ENCODE results near the gene LRCOL1.

LRCOL1 gene

GRCh38 chr12:132603240-132604150 is 6.9 kb downstream of the LRCOL1 start:
- TF ChIP-seq, protein P1, sequence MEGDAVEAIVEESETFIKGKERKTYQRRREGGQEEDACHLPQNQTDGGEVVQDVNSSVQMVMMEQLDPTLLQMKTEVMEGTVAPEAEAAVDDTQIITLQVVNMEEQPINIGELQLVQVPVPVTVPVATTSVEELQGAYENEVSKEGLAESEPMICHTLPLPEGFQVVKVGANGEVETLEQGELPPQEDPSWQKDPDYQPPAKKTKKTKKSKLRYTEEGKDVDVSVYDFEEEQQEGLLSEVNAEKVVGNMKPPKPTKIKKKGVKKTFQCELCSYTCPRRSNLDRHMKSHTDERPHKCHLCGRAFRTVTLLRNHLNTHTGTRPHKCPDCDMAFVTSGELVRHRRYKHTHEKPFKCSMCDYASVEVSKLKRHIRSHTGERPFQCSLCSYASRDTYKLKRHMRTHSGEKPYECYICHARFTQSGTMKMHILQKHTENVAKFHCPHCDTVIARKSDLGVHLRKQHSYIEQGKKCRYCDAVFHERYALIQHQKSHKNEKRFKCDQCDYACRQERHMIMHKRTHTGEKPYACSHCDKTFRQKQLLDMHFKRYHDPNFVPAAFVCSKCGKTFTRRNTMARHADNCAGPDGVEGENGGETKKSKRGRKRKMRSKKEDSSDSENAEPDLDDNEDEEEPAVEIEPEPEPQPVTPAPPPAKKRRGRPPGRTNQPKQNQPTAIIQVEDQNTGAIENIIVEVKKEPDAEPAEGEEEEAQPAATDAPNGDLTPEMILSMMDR (IDR thresholded peaks at IDR 0.05; ENCODE audit: borderline replicate concordance, extremely low read depth, low read length, poor library complexity, severe bottlenecking), result no peak
- no peak for TF ChIP-seq EZH2 (IDR thresholded peaks at IDR 0.05; ENCODE audit: borderline replicate concordance, low read depth, low read length, severe bottlenecking)
- Histone ChIP-seq H3K27ac (ENCODE audit: low read length) (no peak overlapping the region), H3K36me3 (ENCODE audit: insufficient read depth, low read length) (no peaks in the 10 kb centered on the region), H3K79me2 (ENCODE audit: insufficient read depth, low read length) (no peaks in the 10 kb centered on the region), H3K4me2 (ENCODE audit: insufficient read depth, low read length) (no peak overlapping the region), H4K20me1 (ENCODE audit: insufficient read depth, low read length) (no peaks in the 10 kb centered on the region; the same call in 1 of the 2 replicates), H3K4me1 (ENCODE audit: insufficient read depth, low read length) (peaks cover 14% of the 10 kb centered on the region), H3K9me3 (ENCODE audit: insufficient read depth, low read length, severe bottlenecking) (no peaks in the 10 kb centered on the region), H3K27me3 (ENCODE audit: insufficient read depth, low read length, poor library complexity) (peaks cover 10% of the 10 kb centered on the region), H3K9ac (ENCODE audit: low read depth, low read length) (no peak overlapping the region), H3K4me3 (ENCODE audit: low read depth in 1 of 2, low read length in 2 of 2) (no peak overlapping the region), H2AFZ (ENCODE audit: low read depth, low read length) (no peak overlapping the region)
- DNase-seq (no peak), ATAC-seq (ENCODE audit: insufficient read depth, low read depth) (no peak)

GRCh38 chr12:132602572-132603239 is 7.7 kb downstream of the LRCOL1 start:
- no peak for ATAC-seq (ENCODE audit: insufficient read depth, low read depth)
- DNase-seq, result no peak
- Histone ChIP-seq H3K27me3 (ENCODE audit: insufficient read depth, low read length, poor library complexity) (peaks cover 10% of the 10 kb centered on the region), H4K20me1 (ENCODE audit: insufficient read depth, low read length) (no peaks in the 10 kb centered on the region; the same call in 1 of the 2 replicates), H2AFZ (ENCODE audit: low read depth, low read length) (no peak overlapping the region), H3K4me1 (ENCODE audit: insufficient read depth, low read length) (peaks cover 15% of the 10 kb centered on the region), H3K9ac (ENCODE audit: low read depth, low read length) (no peak overlapping the region), H3K27ac (ENCODE audit: low read length) (no peak overlapping the region), H3K79me2 (ENCODE audit: insufficient read depth, low read length) (no peaks in the 10 kb centered on the region), H3K9me3 (ENCODE audit: insufficient read depth, low read length, severe bottlenecking) (no peaks in the 10 kb centered on the region), H3K4me3 (ENCODE audit: low read depth in 1 of 2, low read length in 2 of 2) (no peak overlapping the region), H3K36me3 (ENCODE audit: insufficient read depth, low read length) (no peaks in the 10 kb centered on the region), H3K4me2 (ENCODE audit: insufficient read depth, low read length) (no peak overlapping the region)
- TF ChIP-seq, protein P1 (IDR thresholded peaks at IDR 0.05; ENCODE audit: borderline replicate concordance, extremely low read depth, low read length, poor library complexity, severe bottlenecking), result no peak
- TF ChIP-seq EZH2 (IDR thresholded peaks at IDR 0.05; ENCODE audit: borderline replicate concordance, low read depth, low read length, severe bottlenecking), result no peak

DNA sequence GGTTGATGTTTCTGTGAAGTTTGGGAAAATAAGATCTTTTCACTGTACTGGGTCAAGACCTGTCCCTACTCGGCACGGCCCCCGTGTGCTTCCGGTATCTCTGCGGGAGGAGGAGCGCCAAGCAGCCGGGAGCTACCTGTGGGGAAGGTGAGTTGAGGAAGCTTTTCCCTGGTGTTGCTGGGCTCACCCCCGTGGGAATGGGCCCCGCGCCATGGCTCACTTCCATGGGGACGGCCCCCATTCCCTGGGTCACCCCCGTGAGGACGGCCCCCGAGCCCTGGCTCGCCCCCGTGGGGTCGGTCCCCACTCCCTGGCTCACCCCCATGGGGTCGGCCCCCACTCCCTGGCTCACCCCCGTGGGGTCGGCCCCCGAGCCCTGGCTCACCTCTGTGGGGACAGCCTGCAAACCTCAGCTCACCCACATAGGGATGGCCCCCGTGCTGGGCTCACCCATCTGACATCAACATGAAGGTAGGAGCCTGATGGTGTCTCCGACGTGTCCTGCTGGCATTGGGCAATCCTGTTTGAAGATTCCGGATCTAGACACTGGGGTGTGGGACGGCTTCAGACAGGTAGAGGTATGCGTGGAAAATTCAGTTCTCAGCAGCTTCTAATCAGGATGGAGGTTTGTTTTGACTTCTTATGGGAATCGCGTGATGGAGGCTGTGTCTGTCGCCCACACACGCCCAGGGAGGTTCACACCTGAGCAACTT is 9.1 kb downstream of the LRCOL1 start:
- Histone ChIP-seq H2AFZ (ENCODE audit: low read depth, low read length) (no peak overlapping the region), H3K27ac (ENCODE audit: low read length) (no peak overlapping the region), H3K79me2 (ENCODE audit: insufficient read depth, low read length) (no peaks in the 10 kb centered on the region), H3K9ac (ENCODE audit: low read depth, low read length) (no peak overlapping the region), H3K4me1 (ENCODE audit: insufficient read depth, low read length) (peaks cover 25% of the 10 kb centered on the region), H3K36me3 (ENCODE audit: insufficient read depth, low read length) (no peaks in the 10 kb centered on the region), H4K20me1 (ENCODE audit: insufficient read depth, low read length) (peaks cover 5% of the 10 kb centered on the region), H3K9me3 (ENCODE audit: insufficient read depth, low read length, severe bottlenecking) (no peaks in the 10 kb centered on the region), H3K4me2 (ENCODE audit: insufficient read depth, low read length) (no peak overlapping the region), H3K4me3 (ENCODE audit: low read depth in 1 of 2, low read length in 2 of 2) (no peak overlapping the region), H3K27me3 (ENCODE audit: insufficient read depth, low read length, poor library complexity) (peaks cover 10% of the 10 kb centered on the region)
- ATAC-seq (ENCODE audit: insufficient read depth, low read depth) (no peak), DNase-seq (no peak)
- TF ChIP-seq, protein P1 (IDR thresholded peaks at IDR 0.05; ENCODE audit: borderline replicate concordance, extremely low read depth, low read length, poor library complexity, severe bottlenecking), result no peak
- TF ChIP-seq EZH2 (IDR thresholded peaks at IDR 0.05; ENCODE audit: borderline replicate concordance, low read depth, low read length, severe bottlenecking), result no peak

Data from DND-41 (cell line).